HG03095 (cell line): ENCODE results near the gene MECP2.
"Not testable (repeated sequence)": the region's sequence is repeated elsewhere in the genome, so short reads cannot be mapped to it uniquely, and the experiment has no call there.

Experiments
- ATAC-seq: cut with Tn5 transposase; IDR thresholded peaks from one replicate; pipeline ENCODE4 v1.9.1; 2021; ENCODE audit warnings: moderate library complexity; ENCODE audit not compliant: unreplicated experiment

Gene MECP2

GRCh38 chrX:154097589-154098541 lies at the start of gene MECP2:
MECP2 (minus strand) TSS chrX:154097717.
- peak; percentile 75 for ATAC-seq

GRCh38 chrX:154144010-154144409 lies 46.5 kb upstream of the MECP2 start, which contains the start of gene OPN1LW:
OPN1LW (plus strand) TSS chrX:154144243; CDS start chrX:154144284, 41 bp downstream.
- not testable (repeated sequence) for ATAC-seq

- ATAC-seq = no peak
Observed at GRCh38 chrX:154142950-154143745, 45.6 kb upstream of the MECP2 start.

- ATAC-seq = no peak
Observed at GRCh38 chrX:154142386-154142785, 44.9 kb upstream of the MECP2 start.

- no peak for ATAC-seq
Observed at GRCh38 chrX:154140742-154141141, 43.2 kb upstream of the MECP2 start.

GRCh38 chrX:154140206-154140605 lies 42.7 kb upstream of the MECP2 start:
- no peak for ATAC-seq

- no peak for ATAC-seq
Observed at GRCh38 chrX:154138857-154139256, 41.3 kb upstream of the MECP2 start.

GRCh38 chrX:154136627-154137161 lies 39.2 kb upstream of the MECP2 start:
- no peak for ATAC-seq

GRCh38 chrX:154135458-154136229 lies 38.1 kb upstream of the MECP2 start:
- ATAC-seq = no peak

GRCh38 chrX:154132366-154132765 lies 34.8 kb upstream of the MECP2 start:
- ATAC-seq = no peak

- ATAC-seq = no peak
Observed at GRCh38 chrX:154131955-154132354, 34.4 kb upstream of the MECP2 start.

- ATAC-seq = no peak
Observed at GRCh38 chrX:154126101-154126500, 28.6 kb upstream of the MECP2 start.

GRCh38 chrX:154125391-154126040 lies 28.0 kb upstream of the MECP2 start:
- ATAC-seq = no peak

- no peak for ATAC-seq
Observed at GRCh38 chrX:154123241-154124219, 26.0 kb upstream of the MECP2 start.

GRCh38 chrX:154121961-154122360 lies 24.4 kb upstream of the MECP2 start:
- ATAC-seq = no peak

GRCh38 chrX:154121207-154121606 lies 23.7 kb upstream of the MECP2 start:
- ATAC-seq = no peak

GRCh38 chrX:154120567-154120966 lies 23.1 kb upstream of the MECP2 start:
- no peak for ATAC-seq

- no peak for ATAC-seq
Observed at GRCh38 chrX:154117566-154117965, 20.0 kb upstream of the MECP2 start.
